NCI-H460 (cell line): ENCODE data around the gene CD58. TPM values are rescaled to one million over a fixed set of nuclear protein-coding genes. Genes with fewer than 3 reads are reported as not detected.

Source experiments
- DNase-seq: peaks from one replicate; pipeline ENCODE4 v3.0.0-alpha.2; 2016; ENCODE audit warnings: low read depth; ENCODE audit errors: extremely low read depth
- total RNA-seq: library from RNA; depleted of rRNA; stranded (reverse); fragments of >200 nt; shearing (Covaris generic); gene quantifications from 2 replicates; pipeline ENCODE4 v1.2.3, GENCODE V29; 2014

Gene CD58
- total RNA-seq, 1 experiment from 2014 or later = 32.3 TPM

DNA sequence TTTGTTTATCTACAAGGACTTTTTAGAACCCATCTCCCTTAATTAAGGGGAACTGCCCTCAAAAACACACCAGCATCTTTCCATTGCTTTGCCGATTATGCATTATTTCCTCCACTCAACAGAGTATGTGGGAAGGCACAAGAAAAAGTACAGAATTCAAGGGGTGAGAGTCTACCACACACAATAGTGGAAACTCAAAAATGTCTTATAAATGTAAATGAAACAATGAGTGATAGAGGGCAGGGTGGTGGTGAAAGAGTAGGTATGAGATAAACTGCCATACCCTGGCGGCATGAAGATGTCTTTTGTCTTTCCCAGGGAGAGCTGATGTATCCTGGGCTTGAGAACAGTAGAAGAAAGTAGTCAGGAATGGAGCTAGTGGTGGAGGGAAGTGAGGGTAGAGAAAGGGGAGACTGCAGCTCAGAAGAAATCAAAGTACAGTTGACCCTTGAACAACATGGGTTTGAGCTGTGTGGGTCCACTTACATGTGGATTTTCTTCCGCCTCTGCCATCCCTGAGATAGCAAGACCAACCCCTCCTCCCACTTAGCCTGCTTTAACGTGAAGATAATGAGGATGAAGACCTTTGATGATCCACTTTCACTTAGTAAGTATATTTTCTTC, 24.4 kb downstream of the CD58 start:
- DNase-seq = no peak

DNA sequence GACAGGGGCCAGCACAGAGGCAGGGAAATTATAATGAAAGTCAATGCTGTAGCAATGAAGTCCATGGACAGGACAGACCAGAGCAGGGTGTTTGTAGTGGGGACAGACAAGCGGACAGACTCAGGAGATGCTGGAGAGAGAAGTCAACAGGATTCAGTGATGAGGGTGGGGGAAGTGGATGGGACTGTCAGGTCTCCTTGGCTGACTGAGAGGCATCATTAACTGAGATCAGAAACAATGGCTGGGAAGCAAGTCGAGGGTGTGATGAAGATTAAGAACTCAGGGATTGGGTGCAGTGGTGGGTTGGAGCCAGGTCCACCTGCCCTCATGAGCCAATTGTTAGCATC, 25.5 kb downstream of the CD58 start:
- no peak for DNase-seq

DNA sequence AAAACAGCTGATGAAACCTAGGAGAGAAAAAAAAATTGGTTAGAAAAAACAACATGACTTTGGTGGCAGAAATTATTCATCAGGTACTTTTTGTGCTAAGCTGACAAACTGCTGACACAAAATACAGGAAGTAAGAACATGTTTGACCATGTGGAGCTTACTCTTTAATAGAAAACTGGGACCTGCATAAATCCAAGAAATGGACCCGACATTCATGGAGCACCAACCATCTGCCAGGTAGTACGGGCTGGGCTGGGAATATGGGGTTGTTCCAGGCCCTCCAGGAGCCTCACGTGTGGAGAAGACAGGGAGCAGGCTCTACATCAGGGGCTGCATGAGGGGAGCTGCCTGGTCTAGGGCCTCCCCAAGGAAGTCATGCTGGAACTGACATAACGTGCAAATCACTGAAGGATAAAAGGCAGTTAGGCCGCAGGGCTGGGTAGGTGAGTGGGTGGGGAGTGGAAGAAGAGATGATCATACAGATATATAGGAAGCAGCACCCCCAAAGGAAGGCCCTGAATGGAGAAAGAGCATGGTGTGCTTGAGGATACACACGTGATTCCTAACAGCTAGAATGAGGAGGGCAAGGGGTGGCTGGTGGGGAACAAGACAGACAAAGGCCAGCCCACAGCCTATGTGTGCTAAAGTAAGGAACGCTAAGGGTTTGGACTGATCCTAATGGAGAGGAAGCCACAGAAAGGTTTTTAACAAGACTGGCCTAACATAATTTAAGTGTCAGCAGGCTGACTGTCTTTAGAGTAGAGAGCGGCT, 26.1 kb downstream of the CD58 start:
- DNase-seq = no peak

DNA sequence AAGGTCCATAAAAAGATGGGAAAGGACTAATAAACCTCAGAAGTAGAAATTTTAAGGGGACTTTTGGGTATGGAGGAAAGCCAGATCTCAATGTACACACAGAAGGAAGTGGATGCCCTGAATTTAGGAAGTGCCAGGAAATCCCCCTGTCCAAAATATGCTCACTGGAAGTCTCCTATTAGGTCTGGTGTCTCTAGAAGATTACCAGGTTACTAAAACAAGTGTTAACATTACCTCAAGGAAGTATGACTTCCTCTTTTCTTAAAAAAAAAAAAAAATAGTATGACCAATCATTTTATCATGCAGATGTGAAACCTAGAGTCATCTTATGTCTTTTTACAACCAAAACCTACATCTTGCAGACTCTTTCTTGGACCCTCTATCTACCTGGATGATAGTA, 30.7 kb downstream of the CD58 start:
- DNase-seq = no peak

DNA sequence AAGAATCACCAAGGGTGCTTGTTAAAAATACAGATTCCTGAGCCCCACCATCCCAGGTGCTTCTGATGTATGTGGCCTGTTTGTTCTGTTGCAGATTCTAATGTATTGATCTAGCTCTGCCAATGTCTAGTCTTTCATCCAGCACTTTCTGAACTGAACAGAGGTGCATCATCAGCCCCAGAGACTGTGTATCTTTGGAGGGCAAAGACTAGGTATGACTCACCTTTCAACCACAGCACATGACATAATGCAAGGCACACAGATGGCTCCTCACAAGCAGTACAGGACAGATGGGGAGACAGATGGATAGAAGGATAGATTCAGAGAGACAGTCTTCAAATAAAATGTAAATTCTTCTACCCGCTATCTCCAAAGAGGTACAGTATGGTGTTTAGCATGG, 32.3 kb downstream of the CD58 start:
- no peak for DNase-seq

DNA sequence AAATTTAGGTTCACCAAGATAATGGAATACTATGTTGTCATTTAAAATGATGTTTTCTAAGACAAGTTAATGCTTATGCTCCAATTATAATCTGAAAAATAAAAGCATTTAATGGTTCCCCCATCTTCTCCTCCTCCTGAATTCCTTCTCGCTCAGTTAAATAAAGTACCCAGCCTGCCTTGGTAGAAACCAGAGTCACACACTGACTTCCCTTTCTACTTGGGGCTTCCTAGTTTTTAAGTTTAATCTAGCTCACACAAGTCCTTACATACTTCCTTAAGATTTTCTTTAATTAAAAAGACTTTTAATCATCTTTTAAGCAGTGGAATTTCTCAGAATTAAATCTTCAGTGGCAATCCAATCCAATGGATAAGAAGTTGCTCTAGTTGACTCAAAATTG, 32.9 kb downstream of the CD58 start:
- no peak for DNase-seq

DNA sequence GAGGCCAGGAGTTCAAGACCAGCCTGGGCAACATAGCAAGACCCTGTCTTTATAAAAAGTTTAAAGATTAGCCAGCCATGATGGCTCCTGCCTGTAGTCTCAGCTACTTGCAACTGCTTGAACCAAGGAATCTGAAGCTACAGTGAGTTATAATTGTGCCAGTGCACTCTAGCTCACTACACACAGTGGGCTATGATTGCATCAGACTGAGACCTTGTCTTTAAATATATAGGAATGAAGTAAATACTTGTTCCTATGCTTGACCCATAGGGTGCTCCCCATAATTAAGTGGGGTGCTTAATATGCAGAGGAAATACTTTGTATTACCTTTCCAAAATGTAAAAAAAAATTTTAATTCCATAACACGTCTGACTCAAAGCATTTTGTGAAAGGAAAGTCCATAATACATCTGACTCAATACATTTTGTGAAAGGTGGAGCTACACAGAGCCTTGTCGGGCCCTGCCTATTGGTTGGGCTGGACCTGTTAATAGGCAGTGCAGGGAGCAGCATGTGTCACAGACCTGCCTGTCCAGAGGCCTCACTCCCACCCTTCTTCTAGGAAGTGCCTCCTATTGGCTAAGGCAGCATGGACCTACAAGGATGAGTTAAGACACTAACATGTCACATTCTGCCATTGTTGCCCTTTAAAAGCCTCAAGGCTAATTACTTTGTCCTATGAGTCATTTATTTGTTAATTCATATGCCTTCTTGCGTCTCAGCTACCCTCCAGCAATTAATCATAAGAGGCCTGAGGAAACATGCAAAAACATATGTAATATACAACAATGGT, 33.6 kb downstream of the CD58 start:
- peak; percentile 30 for DNase-seq

DNA sequence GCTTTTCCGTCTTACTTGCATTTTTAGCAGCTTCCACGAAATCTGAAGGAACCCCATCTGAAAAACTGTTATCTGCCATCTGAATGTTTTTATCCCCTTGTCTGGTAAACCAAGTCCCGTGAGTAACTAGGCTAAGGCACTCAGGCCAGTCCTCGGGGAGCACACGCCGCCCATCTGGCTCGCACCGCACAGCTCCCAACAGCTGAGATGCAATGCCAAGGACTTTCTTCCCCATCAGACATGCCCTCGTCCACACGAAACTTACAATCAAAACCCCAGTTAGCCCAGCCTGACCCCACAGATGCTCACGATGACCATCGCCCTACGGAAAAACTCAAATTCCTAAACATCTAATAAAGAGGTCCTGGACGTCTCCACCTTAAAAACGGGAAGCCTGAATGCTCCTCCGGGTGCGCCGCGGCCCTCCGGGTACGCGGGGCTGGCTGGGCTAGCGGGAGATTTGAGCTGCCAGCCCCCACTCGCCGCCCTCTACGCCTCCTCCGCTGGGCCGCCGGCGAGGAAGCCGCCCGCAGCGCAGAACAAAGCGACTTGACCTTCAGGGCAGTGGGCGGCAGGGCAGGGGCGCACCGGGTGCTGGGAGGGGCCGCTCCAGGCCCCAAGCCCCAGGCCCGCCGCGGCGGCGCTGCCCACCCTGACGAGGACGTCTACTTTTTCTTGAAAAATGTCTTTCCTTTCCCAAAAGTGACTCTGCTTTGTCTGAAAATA, 36.6 kb downstream of the CD58 start:
- no peak for DNase-seq

DNA sequence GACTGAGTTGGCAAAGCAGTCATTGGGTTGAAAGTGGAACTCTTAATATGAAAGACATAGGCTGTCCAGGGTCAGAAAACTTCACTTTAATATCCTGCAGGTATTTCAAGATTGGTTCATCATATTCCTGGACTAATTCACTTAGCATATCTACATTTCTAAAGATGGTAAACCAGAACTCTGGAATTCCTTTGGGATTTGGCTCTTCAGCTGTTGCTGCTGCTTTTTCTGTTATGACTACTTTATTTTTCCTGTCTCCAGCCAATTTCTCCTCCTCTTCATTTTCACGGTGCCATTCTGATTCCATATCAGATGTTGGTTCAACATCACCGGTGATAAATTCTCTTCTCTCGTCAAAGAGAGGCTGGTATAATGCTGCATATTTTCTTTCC, 37.4 kb downstream of the CD58 start:
- no peak for DNase-seq

DNA sequence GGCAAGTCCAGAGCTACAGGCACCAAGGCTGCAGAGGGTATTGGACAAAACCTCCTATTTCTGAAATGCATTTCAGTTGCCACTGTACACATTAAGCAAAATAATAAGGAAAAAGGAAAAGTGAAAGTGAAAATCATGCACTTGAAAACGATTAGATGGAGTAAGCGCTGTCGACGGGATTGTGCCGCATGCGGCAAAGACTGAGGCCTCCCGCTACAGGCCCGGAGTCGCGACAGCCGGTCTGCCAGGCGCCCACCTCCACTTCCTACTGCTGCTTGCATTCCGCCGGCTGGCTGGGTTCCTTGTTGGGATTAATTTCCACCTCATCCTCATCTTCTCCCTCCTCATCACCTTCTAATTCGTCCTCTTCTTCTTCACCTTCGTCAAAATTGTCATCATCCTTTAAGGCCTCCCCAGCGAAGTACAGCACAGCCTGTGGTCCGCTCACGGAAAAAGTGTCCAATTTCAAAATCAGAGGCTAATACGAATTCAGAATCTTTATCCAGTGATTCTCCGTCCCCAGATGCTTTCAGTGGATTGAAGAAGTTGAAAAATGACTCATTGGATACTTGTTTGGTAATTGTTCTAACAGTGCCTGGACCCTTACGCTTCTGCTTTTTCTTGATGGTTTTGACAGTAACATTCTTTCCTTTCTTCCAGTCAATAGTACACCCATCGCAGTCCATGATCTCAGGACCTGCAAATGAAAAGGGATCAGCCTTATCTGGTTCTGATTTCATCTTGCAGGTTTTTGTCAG, 38.0 kb downstream of the CD58 start:
- DNase-seq = no peak

DNA sequence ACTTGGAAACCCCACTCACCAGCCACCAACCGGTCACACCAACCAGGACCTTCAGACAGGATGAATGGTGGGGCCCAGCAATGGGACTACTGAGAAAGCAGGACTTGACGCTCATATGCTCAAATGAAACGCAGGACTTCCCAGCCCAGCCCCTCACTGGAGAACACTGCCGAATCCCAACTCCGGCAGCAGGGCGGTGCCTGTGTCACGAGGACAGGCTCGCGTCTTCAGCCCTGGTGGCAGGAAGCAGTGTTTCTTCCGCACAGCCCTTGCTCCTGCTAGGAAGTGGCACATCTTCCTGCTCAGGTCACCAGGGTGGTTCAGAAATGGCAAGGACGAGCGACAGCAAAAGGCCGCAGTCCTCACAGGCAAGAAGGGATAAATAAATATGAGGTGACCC, 38.9 kb downstream of the CD58 start:
- DNase-seq = no peak

DNA sequence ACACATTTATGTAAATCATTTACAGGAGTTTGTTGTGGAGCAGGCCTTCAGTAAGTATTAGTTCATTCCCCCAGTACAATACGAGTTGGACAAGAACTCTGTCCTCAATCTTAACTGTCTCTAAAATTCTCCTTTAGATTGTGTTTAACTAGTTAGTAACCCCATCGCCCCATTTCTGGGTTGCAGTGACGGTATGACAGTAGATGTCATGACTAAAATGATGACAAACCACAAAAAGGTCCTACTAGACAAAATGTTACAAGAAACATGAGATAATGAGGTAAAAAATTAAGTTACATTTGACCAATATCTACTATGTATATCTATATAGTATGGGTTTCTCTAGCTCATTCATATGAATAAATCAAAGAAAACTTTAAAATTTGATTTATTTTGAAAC, 41.1 kb downstream of the CD58 start:
- no peak for DNase-seq

DNA sequence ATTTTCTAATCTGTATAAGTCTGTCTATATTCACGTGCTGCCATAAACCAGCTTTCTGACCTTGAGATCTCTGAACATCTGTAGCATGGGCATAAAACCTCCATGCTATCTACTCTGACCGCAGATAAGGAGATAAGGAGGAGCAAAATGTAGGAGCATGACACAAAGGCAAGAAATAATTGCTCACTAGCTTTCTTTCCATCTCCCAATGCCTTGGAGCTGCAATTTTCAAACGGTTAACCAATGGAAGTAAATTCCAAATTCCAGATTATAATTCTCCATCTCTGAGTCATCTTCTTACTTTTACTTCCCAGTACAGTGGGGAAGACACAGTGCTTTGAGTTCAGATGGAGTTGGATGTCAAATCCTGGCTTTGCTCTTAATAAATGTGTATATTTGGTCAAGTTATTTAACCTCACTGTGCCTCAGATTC, 41.6 kb downstream of the CD58 start:
- no peak for DNase-seq

DNA sequence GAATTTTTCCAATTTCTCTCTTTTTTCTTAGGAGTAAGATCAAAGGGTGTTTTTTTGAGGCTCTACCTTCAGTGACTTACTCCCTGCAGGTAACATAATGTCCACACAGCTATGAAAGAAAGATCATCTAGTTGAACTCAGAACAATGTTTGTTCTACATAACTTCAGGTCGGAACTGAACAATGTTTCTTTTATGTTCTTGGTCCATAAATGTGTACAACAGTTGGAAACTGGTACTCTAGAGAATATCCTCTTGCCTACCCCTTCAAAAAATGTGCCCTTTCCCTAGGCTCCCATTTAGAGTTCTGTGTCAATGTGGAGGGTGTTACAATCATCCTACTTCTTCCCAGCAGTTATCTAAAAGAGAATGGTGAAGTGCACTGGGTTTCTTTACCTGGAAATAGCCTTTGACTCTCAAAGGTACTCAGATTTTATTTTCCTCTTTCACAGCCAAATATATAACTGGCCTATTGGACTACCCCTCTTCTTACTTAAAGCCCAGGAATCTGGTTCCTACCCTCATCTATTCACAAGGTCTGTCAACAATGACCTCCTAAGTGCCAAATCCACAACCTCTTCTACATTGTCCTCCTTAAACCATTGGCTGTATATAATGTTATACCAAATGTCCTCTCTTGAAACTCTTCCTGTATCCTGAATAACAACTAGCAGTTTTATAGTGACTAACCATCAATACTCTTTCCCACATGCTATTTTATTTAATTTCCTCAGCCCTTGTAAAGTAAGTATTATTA, 42.3 kb downstream of the CD58 start:
- DNase-seq = no peak

DNA sequence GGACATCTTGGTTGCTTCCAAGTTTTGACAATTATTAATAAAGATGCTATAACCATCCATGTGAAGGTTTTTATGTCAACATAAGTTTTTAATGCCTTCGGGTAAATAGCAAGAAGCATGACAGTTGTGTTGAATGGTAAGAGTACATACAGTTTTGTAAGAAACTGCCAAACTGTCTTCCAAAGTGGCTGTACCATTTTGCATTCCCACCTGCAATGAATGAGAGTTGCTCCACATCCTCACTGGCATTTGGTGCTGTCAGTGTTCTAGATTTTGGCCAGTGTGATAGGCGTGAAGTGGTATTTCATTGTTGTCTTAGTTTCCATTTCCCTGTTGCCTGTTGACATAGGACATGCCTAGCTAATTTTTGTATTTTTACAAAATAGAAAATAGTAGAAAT, 45.4 kb downstream of the CD58 start:
- DNase-seq = no peak

DNA sequence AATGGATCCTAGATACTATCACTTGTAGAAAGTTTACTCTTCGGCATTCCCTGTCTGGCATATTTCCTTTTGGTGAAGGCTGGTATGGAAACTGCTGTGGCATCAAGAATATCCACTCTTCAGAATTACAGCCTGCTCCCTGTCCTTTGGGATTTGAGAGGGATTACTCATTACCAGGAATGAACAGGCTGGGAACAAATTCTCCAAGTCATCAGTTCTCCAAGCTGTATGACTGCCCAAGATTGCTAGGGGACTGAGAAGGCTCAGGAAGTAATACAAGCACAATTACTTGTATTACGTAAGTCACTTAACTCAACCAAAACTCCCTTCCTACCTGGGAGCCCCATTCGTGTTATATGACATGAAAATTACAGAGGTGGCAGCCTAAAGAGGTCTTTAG, 49.6 kb downstream of the CD58 start:
- DNase-seq = no peak

DNA sequence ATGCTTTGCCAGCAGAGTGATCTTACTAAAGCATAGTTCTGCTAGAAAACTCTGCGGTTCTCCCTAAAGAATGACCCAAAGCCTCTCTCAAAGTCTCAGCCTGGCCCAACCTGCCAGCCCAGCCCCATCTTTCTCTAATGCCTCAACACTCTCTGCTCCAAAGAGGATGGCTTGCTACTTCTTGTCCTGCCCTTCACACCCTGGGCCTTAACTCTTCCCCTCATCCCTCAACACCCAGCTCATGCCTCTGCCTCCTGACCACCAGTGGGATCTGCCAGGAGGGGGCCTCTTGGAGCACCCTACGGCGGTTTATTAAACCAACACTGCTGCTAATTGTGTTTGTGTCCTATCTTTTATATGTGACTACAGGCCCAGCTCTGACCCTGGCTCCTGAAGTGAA, 52.4 kb downstream of the CD58 start:
- DNase-seq = no peak

DNA sequence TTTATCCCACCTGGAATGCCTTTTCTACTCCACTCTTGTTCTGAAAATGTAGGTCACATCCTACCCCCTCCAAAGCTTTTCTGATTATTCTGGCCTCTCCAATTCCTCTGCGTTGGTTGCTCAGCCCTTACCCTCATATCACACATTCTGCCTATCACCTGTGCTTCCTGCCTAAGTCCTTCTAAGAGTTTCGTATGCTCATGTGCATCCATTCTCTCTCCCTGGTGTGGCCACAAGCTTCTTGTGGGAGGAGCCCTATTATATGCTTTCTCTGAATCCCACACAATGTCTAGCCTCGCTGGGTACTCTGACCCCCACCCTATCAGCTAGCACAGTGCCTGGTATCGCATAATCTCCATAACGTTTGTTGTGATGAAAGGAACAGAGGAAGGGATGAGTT, 54.2 kb downstream of the CD58 start:
- DNase-seq = no peak

DNA sequence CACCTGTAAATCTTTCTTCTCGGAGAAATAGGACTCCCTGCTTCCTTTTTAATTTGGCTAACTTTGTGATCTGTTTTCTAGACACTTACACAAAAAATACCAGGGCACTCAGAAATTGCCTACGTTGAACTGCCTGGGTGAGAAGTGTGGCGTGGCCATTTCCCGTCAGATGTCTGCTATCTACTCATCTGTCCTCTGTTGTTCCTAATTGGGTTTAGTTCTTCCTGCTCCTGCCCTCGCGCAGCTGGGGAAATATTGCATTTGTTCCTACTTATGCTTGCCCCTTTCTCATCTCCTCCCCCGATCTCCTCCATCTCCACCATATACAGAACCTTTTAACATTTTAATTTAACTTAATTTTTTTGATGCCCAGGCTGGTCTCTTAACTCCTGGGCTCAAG, 55.1 kb downstream of the CD58 start:
- DNase-seq = no peak
